Ishikawa (cell line): ENCODE results near the gene EME1.

ENCODE experiments used
- CEBPB ChIP-seq: IDR thresholded peaks from 2 replicates; pipeline ENCODE4 v1.6.1; 2012
- CREB1 ChIP-seq: IDR thresholded peaks from 2 replicates; pipeline ENCODE4 v1.6.1; 2012; ENCODE audit warnings: low read depth
- EGR1 ChIP-seq: IDR thresholded peaks from 2 replicates; pipeline ENCODE4 v1.6.1; 2012
- EP300 ChIP-seq: IDR thresholded peaks from 2 replicates; pipeline ENCODE4 v1.6.1; 2012; ENCODE audit warnings: borderline replicate concordance
- FOXM1 ChIP-seq: IDR thresholded peaks from 2 replicates; pipeline ENCODE4 v1.6.1; 2012; ENCODE audit warnings: low read depth, borderline replicate concordance
- NFIC ChIP-seq: IDR thresholded peaks from 2 replicates; pipeline ENCODE4 v1.6.1; 2012
- RAD21 ChIP-seq: IDR thresholded peaks from 2 replicates; pipeline ENCODE4 v1.6.1; 2012; ENCODE audit warnings: low read depth
- TAF1 ChIP-seq: IDR thresholded peaks from 2 replicates; pipeline ENCODE4 v1.6.1; 2012; ENCODE audit warnings: low read depth, mild to moderate bottlenecking
- TCF12 ChIP-seq: IDR thresholded peaks from 2 replicates; pipeline ENCODE4 v1.6.1; 2012; ENCODE audit warnings: low read depth
- TEAD4 ChIP-seq: IDR thresholded peaks from 2 replicates; pipeline ENCODE4 v1.6.1; 2012
- YY1 ChIP-seq: IDR thresholded peaks from 2 replicates; pipeline ENCODE4 v1.6.1; 2012; ENCODE audit warnings: low read depth
- ZBTB7A ChIP-seq: IDR thresholded peaks from 2 replicates; pipeline ENCODE4 v1.6.1; 2012; ENCODE audit warnings: low read depth
- TF ChIP-seq, protein P1 (sequence below): IDR thresholded peaks from 2 replicates; pipeline ENCODE4 v1.6.1; 2012
- TF ChIP-seq, protein P2 (sequence below): IDR thresholded peaks from 2 replicates; pipeline ENCODE4 v1.6.1; 2012; ENCODE audit warnings: low read depth, mild to moderate bottlenecking
- TF ChIP-seq, protein P3 (sequence below): IDR thresholded peaks from 2 replicates; pipeline ENCODE4 v1.6.1; 2012

Gene EME1

DNA sequence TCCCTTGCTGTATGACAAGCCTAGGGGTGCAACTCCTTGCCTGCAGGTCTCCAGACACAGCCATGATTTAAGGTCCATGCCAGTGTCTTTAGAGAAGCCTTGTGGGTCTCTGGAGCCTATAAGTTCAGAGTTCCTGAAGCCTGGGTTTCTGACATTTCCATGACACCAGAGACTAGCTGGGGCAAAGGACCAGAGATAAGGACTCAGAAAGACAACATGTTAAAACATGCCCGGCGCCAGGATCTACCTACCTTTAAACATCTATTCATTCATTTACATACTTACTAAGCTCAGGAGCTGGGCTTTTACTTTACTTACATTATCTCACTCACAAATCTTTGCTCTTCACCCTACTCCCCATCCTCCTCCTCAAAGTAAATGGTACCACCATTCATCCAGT is 1.5 kb upstream of the EME1 start:
- TF ChIP-seq, protein P1, sequence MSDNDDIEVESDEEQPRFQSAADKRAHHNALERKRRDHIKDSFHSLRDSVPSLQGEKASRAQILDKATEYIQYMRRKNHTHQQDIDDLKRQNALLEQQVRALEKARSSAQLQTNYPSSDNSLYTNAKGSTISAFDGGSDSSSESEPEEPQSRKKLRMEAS, result no peak
- no peak for TF ChIP-seq TAF1
- no peak for TF ChIP-seq ZBTB7A
- TF ChIP-seq FOXM1, result no peak
- TF ChIP-seq YY1, result no peak
- TF ChIP-seq, protein P2, sequence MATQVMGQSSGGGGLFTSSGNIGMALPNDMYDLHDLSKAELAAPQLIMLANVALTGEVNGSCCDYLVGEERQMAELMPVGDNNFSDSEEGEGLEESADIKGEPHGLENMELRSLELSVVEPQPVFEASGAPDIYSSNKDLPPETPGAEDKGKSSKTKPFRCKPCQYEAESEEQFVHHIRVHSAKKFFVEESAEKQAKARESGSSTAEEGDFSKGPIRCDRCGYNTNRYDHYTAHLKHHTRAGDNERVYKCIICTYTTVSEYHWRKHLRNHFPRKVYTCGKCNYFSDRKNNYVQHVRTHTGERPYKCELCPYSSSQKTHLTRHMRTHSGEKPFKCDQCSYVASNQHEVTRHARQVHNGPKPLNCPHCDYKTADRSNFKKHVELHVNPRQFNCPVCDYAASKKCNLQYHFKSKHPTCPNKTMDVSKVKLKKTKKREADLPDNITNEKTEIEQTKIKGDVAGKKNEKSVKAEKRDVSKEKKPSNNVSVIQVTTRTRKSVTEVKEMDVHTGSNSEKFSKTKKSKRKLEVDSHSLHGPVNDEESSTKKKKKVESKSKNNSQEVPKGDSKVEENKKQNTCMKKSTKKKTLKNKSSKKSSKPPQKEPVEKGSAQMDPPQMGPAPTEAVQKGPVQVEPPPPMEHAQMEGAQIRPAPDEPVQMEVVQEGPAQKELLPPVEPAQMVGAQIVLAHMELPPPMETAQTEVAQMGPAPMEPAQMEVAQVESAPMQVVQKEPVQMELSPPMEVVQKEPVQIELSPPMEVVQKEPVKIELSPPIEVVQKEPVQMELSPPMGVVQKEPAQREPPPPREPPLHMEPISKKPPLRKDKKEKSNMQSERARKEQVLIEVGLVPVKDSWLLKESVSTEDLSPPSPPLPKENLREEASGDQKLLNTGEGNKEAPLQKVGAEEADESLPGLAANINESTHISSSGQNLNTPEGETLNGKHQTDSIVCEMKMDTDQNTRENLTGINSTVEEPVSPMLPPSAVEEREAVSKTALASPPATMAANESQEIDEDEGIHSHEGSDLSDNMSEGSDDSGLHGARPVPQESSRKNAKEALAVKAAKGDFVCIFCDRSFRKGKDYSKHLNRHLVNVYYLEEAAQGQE, result no peak
- TF ChIP-seq NFIC, result no peak
- TF ChIP-seq CREB1, result no peak

DNA sequence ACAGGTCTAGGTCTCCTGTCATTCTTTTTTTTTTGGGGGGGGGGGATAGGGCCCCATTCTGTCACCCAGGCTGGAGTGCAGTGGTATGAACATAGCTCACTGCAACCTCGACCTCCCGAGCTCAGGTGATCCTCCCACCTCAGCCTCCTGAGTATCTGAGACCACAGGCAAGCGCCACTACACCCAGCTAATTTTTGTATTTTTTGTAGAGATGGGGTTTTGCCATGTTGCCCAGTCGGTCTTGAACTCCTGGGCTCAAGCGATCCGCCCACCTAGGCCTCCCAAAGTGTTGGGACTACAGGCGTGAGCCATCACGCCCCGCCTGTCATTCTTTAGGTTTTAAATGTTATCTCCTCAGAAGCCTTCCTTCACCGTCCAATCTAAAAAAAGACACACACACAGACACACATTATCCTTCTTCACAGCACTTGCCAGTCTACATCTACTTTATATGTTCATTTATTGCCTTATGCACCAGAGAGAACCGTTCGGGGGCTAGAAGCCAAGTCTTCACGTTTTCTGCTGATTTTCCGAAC is 739 bp upstream of the EME1 start:
- TF ChIP-seq NFIC, result no peak
- TF ChIP-seq YY1, result no peak
- TF ChIP-seq TAF1, result no peak
- TF ChIP-seq EP300, result no peak
- no peak for TF ChIP-seq TEAD4
- TF ChIP-seq TCF12, result no peak
- no peak for TF ChIP-seq EGR1

DNA sequence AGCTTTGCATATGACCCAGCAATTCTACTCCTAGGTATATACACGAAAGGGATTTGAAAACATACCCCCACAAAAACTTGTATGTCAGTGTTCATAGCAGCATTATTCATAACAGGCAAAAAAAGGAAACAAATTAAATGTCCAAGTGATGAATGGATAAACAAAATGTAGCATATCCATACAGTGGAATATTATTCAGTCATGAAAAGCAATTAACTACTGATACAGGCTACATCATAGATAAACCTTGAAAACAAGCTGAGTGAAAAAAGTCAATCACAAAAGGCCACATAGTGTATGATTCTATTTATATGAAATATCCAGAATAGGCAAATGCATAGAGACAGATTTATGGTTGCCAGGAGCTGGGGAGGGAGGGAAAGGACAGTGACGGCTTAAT is 676 bp downstream of the EME1 start:
- no peak for TF ChIP-seq YY1
- no peak for TF ChIP-seq FOXM1
- TF ChIP-seq, protein P1, result no peak
- TF ChIP-seq EGR1, result no peak
- TF ChIP-seq RAD21, result no peak
- TF ChIP-seq, protein P2, result no peak

DNA sequence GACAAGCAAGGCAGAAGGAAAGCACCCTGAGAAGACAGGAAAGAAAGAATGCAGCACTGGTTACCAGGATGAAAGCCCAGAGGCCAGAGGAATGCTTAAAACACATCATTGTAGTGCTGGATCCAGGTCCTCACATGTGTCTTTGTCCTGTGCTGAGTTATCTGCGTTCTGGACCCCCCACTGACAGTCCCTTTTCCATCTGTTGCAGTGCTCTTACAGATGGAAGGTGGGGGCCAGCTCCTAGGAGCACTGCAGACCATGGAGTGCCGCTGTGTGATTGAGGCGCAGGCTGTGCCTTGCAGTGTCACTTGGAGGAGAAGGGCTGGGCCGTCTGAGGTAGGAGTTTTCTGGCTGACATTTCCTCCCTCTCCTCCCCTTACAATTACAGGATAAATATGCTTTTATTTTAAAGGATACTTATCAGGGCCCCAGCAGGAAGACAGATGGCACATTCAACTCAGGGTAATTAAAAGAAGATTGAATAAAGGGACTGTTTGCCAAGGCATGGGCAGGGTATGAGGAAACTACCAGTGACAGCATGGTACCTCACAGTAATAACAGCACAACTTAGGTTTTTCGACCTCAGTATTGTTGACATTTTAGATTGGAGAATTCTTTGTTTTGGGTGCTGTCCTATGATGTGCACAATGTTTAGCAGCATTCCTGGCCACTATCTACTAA is 3.0 kb downstream of the EME1 start:
- TF ChIP-seq EGR1 (no peak), NFIC (no peak), EP300 (no peak), CREB1 (no peak), TCF12 (no peak)

DNA sequence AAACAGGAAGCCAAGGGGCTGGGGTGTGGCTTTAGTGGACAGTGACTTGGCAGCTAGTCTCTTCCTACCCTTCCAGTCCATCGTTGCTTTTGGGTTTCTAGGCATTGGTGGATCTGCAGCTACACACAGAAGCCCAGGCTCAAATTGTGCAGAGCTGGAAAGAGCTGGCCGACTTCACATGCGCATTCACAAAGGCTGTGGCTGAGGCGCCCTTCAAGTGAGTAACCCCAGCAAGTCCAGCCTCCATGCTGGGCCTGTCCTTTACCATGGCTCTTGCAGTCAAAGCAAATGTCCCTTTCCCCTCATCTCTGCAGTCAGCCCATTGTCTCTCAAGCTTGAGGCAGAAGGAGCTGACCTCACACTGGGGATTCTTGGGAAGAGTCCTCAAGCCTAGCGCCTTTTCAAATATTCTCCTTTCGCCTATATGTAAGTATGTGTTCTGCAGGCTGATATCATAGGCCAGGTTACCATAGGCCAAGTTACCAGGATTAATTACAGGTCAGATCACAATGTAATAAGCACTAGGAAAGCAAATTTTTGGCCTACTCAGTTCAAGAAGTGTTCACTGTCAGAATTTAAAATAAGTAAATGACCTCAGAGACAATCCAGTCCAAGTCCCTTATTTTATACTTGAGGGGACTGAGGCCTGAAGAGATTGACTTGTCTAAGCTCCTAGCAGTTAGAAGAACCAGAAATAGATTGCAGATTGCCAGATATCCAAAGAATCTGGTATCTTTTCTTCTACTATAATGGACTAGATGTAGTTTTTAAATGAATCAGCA is 6.5 kb downstream of the EME1 start:
- TF ChIP-seq, protein P1, result no peak
- TF ChIP-seq TCF12 (no peak), RAD21 (no peak), YY1 (no peak), CEBPB (no peak), EGR1 (no peak), TEAD4 (no peak), FOXM1 (no peak), NFIC (no peak), EP300 (no peak), ZBTB7A (no peak), CREB1 (no peak)
- TF ChIP-seq, protein P2, result no peak
- TF ChIP-seq, protein P3, sequence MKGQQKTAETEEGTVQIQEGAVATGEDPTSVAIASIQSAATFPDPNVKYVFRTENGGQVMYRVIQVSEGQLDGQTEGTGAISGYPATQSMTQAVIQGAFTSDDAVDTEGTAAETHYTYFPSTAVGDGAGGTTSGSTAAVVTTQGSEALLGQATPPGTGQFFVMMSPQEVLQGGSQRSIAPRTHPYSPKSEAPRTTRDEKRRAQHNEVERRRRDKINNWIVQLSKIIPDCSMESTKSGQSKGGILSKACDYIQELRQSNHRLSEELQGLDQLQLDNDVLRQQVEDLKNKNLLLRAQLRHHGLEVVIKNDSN, result no peak
